ENCODE data around the gene MAP3K3.

The MAP3K3 gene

DNA sequence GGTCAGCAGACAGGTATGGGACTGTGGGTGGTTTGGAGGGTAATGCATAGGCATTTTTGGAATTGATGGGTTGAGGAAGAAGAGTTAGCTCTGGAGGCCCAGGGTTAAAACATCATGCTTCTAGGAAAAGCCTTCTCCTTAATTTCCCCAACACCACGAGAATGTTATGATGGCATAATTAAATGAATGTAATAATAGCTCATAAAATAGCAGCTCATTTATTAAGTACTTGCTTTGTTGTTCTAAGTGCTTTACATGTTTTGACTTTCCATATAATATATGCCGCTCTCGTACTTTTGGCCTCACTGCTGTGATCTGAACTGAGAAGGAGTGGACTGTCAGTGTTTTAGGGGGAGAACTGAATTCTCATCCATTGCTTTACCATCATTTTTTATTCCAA is 63.4 kb downstream of the MAP3K3 start:
- no peak overlapping the region for H3K4me3 ChIP-seq (ENCODE audit: low read length)
- TF ChIP-seq ZNF274 (IDR thresholded peaks at IDR 0.05; ENCODE audit: low read depth, low read length), result no peak

DNA sequence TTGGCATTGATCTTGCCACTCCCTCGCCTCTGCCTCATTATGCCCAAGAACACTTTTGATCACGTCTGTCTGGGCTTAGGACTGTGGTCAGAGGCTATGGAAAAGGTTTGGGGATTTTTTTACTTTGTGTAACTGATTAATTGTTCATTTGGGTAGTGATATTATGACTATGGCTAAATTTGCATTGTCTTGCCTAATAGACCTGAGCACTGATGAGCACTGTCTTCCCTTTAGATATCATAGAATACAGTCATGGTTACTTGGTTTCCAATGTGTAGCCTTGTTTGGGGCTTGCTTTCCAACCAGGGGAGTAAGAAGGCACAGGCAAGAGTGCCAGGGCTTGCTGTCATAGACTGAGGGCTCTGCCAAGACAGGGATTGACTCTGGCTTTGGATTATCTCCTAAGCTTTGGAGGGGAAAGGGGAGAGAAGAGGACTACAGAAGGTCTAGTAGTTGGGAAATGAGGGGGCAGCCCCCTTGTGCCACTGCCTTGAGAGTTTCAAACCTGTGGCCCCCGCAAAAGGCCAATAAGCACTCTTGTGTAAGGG is 64.0 kb downstream of the MAP3K3 start:
- H3K4me3 ChIP-seq (ENCODE audit: low read length), result no peak overlapping the region
- TF ChIP-seq ZNF274 (IDR thresholded peaks at IDR 0.05; ENCODE audit: low read depth, low read length), result no peak

DNA sequence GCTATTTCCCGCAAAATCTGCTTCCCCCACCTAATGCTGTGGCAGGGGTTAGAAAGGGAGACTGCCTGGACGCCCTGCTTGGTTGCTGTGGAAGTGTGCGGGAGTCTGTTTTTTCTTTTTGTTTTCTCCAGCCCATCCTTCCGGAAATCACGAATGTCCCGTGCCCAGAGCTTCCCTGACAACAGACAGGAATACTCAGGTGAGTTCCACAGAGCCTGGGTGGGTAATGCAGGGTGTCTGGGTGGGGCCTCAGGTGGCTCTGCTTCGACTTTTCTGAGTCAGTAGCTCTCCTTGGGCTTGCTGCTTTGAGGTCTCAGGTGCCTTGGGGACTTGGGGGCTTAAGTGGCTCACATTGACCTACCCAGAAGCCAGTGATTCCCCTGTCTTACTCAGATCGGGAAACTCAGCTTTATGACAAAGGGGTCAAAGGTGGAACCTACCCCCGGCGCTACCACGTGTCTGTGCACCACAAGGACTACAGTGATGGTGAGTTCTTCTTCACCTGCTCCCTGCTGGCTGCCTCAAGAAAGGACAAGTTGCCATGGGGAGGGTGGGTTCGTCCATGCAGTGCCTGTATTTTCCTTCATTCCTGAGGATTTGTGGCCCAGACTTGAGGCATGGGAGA is 66.3 kb downstream of the MAP3K3 start:
- no peak for TF ChIP-seq ZNF274 (IDR thresholded peaks at IDR 0.05; ENCODE audit: low read depth, low read length)
- no peak overlapping the region for H3K4me3 ChIP-seq (ENCODE audit: low read length)

DNA sequence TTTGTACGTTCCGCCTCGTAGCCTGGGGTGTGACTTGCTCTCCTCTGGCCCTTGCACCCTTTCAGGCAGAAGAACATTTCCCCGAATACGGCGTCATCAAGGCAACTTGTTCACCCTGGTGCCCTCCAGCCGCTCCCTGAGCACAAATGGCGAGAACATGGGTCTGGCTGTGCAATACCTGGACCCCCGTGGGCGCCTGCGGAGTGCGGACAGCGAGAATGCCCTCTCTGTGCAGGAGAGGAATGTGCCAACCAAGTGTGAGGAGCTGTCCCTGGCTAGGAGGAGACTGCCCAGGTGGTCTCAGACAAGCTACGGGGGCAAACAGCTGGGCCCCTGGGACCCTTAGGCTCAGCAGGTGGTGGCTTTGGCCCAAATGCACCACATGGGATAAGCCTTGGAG is 67.3 kb downstream of the MAP3K3 start:
- no peak overlapping the region for H3K4me3 ChIP-seq (ENCODE audit: low read length)

DNA sequence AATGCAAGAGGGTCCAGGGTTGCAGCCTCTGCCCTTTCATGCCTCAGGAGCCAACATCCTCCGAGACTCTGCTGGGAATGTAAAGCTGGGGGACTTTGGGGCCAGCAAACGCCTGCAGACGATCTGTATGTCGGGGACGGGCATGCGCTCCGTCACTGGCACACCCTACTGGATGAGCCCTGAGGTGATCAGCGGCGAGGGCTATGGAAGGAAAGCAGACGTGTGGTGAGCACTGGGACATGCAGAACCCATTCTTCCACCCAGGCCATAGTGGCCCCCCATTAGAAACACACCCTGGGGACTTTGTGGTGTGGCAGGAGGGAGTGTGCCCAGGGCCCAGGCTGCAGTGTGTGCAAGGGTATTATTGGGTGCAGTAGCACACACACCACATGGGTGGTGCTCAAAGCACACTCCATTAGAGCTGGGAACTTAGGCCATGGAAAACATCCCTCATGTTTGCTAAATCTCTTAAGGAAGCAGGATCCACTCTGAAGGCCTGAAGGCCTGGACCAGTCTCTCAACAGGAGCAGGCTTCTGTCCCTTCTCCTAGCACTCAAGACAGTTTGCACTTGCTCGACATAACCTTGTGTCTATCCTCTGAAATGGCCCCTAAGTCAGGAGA is 70.1 kb downstream of the MAP3K3 start:
- no peak for TF ChIP-seq ZNF274 (IDR thresholded peaks at IDR 0.05; ENCODE audit: low read depth, low read length)
- H3K4me3 ChIP-seq (ENCODE audit: low read length), result no peak overlapping the region

More for the DNA sequence above, 67.3 kb downstream of the MAP3K3 start:
- no peak for TF ChIP-seq ZNF274 (IDR thresholded peaks at IDR 0.05; ENCODE audit: low read depth, low read length)

DNA sequence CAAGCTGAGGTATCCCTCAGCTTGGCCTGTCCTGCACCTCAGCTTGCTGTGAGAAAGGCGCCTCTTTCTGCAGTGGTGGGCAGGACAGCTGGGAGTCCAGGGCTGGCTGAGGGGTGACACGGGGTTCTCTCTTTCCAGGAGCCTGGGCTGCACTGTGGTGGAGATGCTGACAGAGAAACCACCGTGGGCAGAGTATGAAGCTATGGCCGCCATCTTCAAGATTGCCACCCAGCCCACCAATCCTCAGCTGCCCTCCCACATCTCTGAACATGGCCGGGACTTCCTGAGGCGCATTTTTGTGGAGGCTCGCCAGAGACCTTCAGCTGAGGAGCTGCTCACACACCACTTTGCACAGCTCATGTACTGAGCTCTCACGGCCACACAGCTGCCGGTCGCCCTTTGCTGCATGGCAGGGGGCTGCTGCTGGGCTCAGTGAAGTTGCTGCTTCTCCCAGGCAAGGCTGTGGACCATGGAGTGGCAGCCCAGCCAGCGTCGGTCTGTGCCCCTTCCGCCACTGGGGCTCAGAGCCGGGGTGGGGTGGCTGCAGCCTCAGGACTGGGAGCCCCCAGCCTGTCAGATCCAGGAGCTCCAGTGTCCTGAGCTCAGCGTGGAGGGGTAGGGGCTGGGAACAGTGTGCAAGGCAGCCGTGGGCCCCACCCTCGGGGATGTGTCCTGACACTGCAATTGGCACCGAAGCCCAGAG is 71.3 kb downstream of the MAP3K3 start:
- TF ChIP-seq ZNF274 (IDR thresholded peaks at IDR 0.05; ENCODE audit: low read depth, low read length), result no peak
- no peak overlapping the region for H3K4me3 ChIP-seq (ENCODE audit: low read length)

DNA sequence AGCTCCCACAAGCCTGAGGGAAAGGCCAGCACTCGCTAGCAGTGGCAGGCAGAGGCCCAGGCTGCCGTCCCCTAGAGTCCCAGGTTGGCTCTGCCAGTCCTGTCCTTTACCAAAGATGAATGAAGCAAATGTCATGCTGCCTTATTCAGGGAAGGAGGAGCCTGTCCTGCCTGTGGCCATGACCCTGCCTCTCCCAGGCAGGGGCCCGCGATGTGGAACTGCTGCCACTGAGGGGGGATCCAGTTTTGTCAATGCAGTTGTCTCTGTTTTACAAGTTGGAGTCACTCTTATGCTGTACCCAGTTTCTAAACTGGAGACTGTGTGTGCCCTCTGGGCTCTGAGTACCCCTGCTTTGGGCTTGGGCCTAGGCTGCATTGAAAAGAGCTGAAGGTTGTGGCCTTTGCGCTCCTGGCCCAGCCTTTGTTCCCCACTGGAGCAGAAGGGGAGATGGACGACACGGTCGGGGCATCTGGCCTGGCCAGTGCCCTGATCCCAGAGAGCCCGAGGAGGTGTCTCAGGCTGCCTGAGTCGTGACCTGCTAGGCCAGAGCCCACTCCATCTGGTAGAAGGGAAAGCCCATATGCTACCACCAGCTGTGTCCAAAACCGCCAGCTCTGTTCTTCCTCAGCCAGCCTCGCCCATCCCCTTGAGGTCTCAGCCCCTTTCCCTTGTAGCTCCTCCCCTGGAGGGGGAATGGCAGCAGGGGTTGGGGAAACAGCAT is 72.2 kb downstream of the MAP3K3 start:
- H3K4me3 ChIP-seq (ENCODE audit: low read length), result no peak overlapping the region
- TF ChIP-seq ZNF274 (IDR thresholded peaks at IDR 0.05; ENCODE audit: low read depth, low read length), result no peak

DNA sequence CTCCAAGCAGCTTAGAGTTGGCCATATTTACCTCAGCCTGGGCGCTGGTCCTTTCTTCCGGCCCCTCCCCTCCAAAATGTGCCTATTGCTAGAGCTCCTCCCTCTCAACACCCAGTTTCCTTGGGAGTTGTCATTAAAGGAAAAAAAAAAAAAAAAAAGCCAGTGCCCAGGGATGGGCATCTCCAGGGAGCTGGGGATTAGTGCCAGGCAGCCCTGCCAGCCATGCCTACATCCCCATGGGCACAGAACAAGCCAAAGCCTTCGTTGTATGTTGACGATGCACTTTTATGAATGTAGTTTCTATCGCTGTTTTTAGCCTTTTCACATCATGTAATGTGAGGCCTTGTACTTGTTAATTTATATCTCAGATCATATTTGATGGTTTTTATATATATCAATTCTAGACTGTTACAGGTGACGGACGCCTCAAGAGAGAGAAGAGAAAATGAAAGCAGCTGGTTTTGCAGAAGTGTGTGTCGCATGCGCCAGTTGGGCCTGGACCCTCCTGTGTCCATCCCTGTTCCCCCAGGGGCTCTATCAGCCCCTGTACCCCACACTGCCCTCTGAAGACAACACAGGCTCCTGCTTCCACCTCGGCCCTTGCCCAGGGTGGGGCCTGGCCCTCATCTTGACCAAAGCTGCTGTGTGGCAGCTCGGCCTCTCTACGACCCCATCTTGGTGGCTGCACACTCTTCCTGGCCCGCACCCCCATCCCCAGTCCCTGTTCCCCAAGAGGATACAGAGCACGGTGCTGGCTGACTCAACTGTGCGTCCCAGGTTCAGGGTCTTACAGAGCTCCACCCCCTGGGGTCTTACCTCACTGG is 72.9 kb downstream of the MAP3K3 start:
- no peak overlapping the region for H3K4me3 ChIP-seq (ENCODE audit: low read length)
- no peak for TF ChIP-seq ZNF274 (IDR thresholded peaks at IDR 0.05; ENCODE audit: low read depth, low read length)

DNA sequence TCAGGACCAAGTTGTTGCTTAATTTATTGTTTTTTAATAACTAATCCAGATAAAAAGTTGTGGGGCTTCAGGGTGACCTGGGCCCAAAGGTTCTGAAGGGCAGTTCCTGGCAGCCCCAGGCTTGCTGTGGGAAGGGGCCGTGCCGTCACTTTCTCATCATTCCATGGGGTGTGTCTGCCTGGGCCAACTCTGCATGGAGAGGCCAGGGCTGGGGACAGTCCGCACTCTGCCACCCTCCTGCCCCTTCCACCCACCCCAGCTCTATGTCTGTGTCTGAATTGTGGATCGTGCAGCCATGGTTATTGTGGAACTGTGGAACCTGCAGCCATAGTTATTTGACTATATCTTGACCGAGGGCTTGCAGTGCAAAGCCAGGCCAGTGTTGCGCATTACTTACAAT is 73.7 kb downstream of the MAP3K3 start:
- TF ChIP-seq ZNF274 (IDR thresholded peaks at IDR 0.05; ENCODE audit: low read depth, low read length), result no peak
- H3K4me3 ChIP-seq (ENCODE audit: low read length), result no peak overlapping the region

DNA sequence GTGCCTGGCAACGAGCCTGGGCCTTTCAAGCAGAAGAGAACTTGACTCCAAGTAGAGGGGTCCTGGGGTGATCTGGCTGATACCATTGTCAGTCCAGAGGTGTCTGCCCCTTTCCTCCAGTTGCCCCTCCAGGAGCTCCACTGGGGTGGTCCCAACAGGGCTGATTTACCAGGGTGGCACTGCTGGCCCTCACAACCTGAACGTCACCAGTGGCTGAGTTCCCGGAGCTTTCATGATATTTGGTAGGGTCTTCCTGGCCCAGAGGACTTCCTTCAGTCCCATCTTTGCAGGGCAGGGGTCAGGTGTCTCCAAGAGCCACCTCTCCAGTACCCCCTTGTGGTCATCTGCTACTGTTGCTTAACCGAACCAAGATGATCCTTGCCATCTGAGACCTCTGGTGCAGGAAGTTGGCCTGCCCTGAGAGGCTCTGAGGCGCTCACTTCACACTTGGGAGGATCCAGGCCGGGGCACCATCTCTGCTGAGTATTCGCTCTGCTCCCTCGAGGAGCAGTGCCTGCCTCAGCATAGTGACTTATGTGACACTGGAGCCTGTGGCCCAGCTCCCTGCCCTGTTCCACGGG is 74.3 kb downstream of the MAP3K3 start:
- no peak overlapping the region; the same call in 1 of the 2 replicates for H3K4me3 ChIP-seq (ENCODE audit: low read length)
- TF ChIP-seq ZNF274 (IDR thresholded peaks at IDR 0.05; ENCODE audit: low read depth, low read length), result no peak

DNA sequence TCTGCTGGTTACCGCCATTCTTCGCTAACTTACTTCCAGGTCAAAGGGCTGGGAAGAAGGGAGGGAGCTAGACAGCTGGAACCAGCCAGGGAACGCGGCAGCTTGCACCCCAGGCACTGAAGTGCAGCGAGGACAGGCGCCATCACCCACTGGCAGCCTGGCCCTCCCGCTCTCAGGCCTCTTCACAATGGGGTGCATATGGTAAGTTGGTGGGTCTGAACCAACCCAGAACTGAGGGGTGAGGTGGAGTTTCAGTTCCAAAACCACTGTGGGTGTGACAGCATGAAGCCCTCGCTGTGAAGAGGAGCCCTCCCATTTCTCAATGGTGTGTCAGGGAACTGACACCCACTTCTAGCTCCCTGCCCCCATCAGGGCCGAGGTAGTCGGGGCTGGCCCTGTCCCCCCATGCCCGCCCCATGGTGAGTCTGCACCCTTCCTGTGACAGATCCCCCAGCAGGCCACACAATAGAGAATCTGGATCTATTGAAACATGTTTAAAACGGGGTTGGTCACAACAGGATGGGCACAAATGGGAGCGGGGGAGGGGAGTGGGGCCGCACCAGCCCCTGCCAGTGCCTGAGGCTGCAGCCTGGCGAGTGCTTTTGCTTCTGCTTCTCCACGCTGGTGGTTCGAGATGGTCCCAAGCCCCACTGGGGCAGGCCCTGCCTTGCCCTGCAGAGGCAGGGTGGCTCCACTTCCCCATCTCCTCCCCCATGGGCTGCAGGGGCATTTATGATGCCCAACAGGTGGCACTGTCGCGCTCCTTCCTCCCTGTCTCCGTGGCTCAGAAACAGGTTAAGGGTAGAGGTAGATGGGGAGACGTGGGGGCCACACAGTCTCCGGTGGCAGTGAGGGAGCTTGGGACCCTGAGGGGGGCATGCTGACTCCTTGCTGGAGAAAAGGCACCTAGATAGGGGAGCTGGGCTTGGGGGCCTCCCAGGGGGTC is 75.4 kb downstream of the MAP3K3 start:
- H3K4me3 ChIP-seq (ENCODE audit: low read length), result peak overlapping the region; percentile 88; the same call in 1 of the 2 replicates
- TF ChIP-seq ZNF274 (IDR thresholded peaks at IDR 0.05; ENCODE audit: low read depth, low read length), result no peak

DNA sequence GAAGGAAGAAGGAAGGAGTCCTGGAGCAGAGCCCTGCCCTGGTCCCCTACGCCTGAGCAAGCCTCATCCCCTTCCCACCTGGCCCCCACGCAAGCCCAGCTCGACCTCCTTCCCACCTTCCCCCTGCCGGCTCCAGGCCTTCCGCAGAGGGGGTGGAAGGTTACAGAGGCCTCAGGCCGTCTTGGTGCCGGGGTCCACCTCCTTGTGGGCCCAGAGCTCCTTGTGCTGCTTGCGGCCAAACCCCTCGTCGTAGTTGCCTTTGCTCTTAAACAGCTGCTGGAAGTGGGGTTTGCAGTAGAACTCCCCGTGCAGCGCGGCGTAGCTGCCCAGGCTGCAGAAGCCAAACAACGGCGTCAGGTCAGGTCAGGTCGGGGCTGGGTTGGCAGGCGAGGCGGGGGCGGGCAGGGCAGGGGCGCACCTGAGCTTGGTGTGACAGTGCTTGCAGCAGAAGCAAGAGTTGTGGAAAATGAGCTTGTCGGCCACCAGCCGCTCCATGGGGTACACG is 76.2 kb downstream of the MAP3K3 start:
- TF ChIP-seq ZNF274 (IDR thresholded peaks at IDR 0.05; ENCODE audit: low read depth, low read length), result no peak
- H3K4me3 ChIP-seq (ENCODE audit: low read length), result peak overlapping the region; percentile 88
